Prostate gland (tissue), 2 donors: ENCODE measurements around the gene PDIA5.

Experiments
- POLR2A ChIP-seq: fragments of 450-650 bp; IDR thresholded peaks from one replicate; pipeline ENCODE4 v1.6.1; 2016; ENCODE audit warnings: antibody characterized with exemption, mild to moderate bottlenecking
- TF ChIP-seq, protein P1 (sequence below), 4 experiments: fragments of 200-600 bp in 2 of 4; fragments of 450-650 bp in 2 of 4; sonication (generic) in 2 of 4; IDR thresholded peaks; 1 replicate in 3 of 4; 2 replicates in 1 of 4; pipeline ENCODE4 v1.5.1; 2016 to 2019; ENCODE audit warnings: antibody characterized with exemption in 4 of 4, mild to moderate bottlenecking in 2 of 4, moderate library complexity in 2 of 4

- TF ChIP-seq, protein P1, sequence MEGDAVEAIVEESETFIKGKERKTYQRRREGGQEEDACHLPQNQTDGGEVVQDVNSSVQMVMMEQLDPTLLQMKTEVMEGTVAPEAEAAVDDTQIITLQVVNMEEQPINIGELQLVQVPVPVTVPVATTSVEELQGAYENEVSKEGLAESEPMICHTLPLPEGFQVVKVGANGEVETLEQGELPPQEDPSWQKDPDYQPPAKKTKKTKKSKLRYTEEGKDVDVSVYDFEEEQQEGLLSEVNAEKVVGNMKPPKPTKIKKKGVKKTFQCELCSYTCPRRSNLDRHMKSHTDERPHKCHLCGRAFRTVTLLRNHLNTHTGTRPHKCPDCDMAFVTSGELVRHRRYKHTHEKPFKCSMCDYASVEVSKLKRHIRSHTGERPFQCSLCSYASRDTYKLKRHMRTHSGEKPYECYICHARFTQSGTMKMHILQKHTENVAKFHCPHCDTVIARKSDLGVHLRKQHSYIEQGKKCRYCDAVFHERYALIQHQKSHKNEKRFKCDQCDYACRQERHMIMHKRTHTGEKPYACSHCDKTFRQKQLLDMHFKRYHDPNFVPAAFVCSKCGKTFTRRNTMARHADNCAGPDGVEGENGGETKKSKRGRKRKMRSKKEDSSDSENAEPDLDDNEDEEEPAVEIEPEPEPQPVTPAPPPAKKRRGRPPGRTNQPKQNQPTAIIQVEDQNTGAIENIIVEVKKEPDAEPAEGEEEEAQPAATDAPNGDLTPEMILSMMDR (IDR thresholded peaks at IDR 0.05) = no peak
- no peak for TF ChIP-seq POLR2A
Observed at GRCh38 chr3:123019161-123019560, 47.7 kb upstream of the PDIA5 start.
